Endothelial cell of umbilical vein (primary cell): ENCODE data around the gene ZNF462. TPM values are rescaled to one million over a fixed set of nuclear protein-coding genes. Genes with fewer than 3 reads are reported as not detected.

Source experiments
- BruUV-seq: library from RNA; stranded (reverse); fragments of 400-500 nt; replicated peaks from 2 replicates; lab custom pipeline; 2021; lab: Mats Ljungman, UMichigan
- CTCF ChIA-PET: fragments of 300-600, 350-600 bp; sonication (Branson Sonifier 250); formaldehyde crosslinking; loops from one replicate; lab custom pipeline; 2021; ENCODE audit warnings: antibody characterized with exemption, inconsistent platforms; lab: Charles Lee
- POLR2A ChIA-PET: fragments of 300-600, 350-600 bp; sonication (Branson Sonifier 250); formaldehyde crosslinking; loops from one replicate; lab custom pipeline; 2021; ENCODE audit warnings: antibody characterized with exemption, inconsistent platforms; lab: Charles Lee
- DNase-seq: peaks from one replicate; pipeline ENCODE4 v3.0.0-alpha.2; 2011; ENCODE audit warnings: low read depth, low spot score
- FAIRE-seq: peaks from 2 replicates; lab custom pipeline; 2011; peaks lifted over from hg19 to GRCh38; lab: Jason Lieb, UNC
- H2AFZ ChIP-seq: 2 replicates; pipeline ENCODE4 v1.6.0; 2012; ENCODE audit warnings: low read depth, low read length, control low read depth, inconsistent platforms
- H3K27ac ChIP-seq: 2 replicates; pipeline ENCODE4 v1.5.1; 2011; ENCODE audit warnings: low read depth, mild to moderate bottlenecking, control low read depth, low read length, moderate library complexity; ENCODE audit not compliant: insufficient read depth
- H3K27me3 ChIP-seq, 2 experiments: 2 replicates each; pipeline versions ENCODE4 v1.6.0 to v1.6.1; 2011; ENCODE audit warnings: low read length in 2 of 2, mixed read lengths in 1 of 2; ENCODE audit not compliant: control insufficient read depth in 2 of 2, insufficient read depth in 2 of 2
- H3K36me3 ChIP-seq, 2 experiments: 2 replicates in 1 of 2; 3 replicates in 1 of 2; pipeline ENCODE4 v1.5.1; 2011; ENCODE audit warnings: low read length in 2 of 2, mild to moderate bottlenecking in 1 of 2, moderate library complexity in 1 of 2; ENCODE audit not compliant: control insufficient read depth in 2 of 2, insufficient read depth in 2 of 2; ENCODE audit errors: extremely low read depth in 1 of 2
- H3K4me1 ChIP-seq: 3 replicates; pipeline ENCODE4 v1.5.1; 2011; ENCODE audit warnings: mild to moderate bottlenecking, low read length; ENCODE audit not compliant: control insufficient read depth, insufficient read depth; ENCODE audit errors: extremely low read depth
- H3K4me2 ChIP-seq: 2 replicates; pipeline ENCODE4 v1.6.1; 2011; ENCODE audit warnings: low read length, control low read depth, mixed read lengths; ENCODE audit not compliant: insufficient read depth
- H3K4me3 ChIP-seq, 3 experiments: fragments of 200-600 bp in 1 of 3; sonication (generic), shearing (Covaris generic) in 1 of 3; replicated peaks in 1 of 3; 2 replicates each; pipeline ENCODE4 v1.5.1; 2011 to 2016; ENCODE audit warnings: control low read depth in 3 of 3, low read length in 3 of 3, mild to moderate bottlenecking in 2 of 3, inconsistent platforms in 1 of 3, low read depth in 1 of 3, moderate library complexity in 1 of 3; ENCODE audit not compliant: insufficient read depth in 1 of 3
- H3K79me2 ChIP-seq: 2 replicates; pipeline ENCODE4 v1.6.0; 2012; ENCODE audit warnings: low read length, inconsistent platforms; ENCODE audit not compliant: control insufficient read depth, insufficient read depth
- H3K9ac ChIP-seq: replicated peaks from 2 replicates; pipeline ENCODE3; 2011; ENCODE audit warnings: low read length, control low read depth; ENCODE audit not compliant: insufficient read depth; ENCODE audit errors: extremely low read depth
- H3K9me1 ChIP-seq: replicated peaks from 3 replicates; pipeline ENCODE4 v1.6.0; 2011; ENCODE audit warnings: mild to moderate bottlenecking, low read length; ENCODE audit not compliant: control insufficient read depth, insufficient read depth; ENCODE audit errors: extremely low read depth
- H3K9me3 ChIP-seq: replicated peaks from 2 replicates; pipeline ENCODE4 v1.5.1; 2012; ENCODE audit warnings: low read length, inconsistent platforms; ENCODE audit not compliant: control insufficient read depth, insufficient read depth
- H4K20me1 ChIP-seq: replicated peaks from 2 replicates; pipeline ENCODE3; 2011; ENCODE audit warnings: mild to moderate bottlenecking, low read length; ENCODE audit not compliant: control insufficient read depth, insufficient read depth; ENCODE audit errors: extremely low read depth
- CTCF ChIP-seq, 2 donors: IDR thresholded peaks; 1 replicate in 1 of 2; 2 replicates in 1 of 2; pipeline ENCODE4 v1.5.1; 2011; ENCODE audit warnings: low read length in 2 of 2, mild to moderate bottlenecking in 2 of 2, moderate library complexity in 2 of 2, control low read depth in 1 of 2, inconsistent platforms in 1 of 2, low read depth in 1 of 2; ENCODE audit not compliant: insufficient read depth in 1 of 2; ENCODE audit errors: extremely low read depth in 1 of 2
- EZH2 ChIP-seq: IDR thresholded peaks from 2 replicates; pipeline ENCODE4 v1.6.1; 2012; ENCODE audit warnings: borderline replicate concordance, low read depth, mild to moderate bottlenecking, moderate library complexity, low read length, inconsistent platforms; ENCODE audit not compliant: severe bottlenecking
- FOS ChIP-seq: IDR thresholded peaks from 2 replicates; pipeline ENCODE4 v1.6.1; 2011; ENCODE audit warnings: mild to moderate bottlenecking, low read length, moderate library complexity, borderline replicate concordance; ENCODE audit not compliant: insufficient read depth
- GATA2 ChIP-seq: IDR thresholded peaks from 2 replicates; pipeline ENCODE4 v1.7.0; 2011; ENCODE audit warnings: low read depth, mild to moderate bottlenecking, moderate library complexity, mixed read lengths, low read length; ENCODE audit not compliant: insufficient read length, insufficient read depth
- MAX ChIP-seq: IDR thresholded peaks from 2 replicates; pipeline ENCODE4 v1.6.1; 2011; ENCODE audit not compliant: insufficient read depth, insufficient read length
- POLR2A ChIP-seq: IDR thresholded peaks from 2 replicates; pipeline ENCODE4 v1.6.1; 2012; ENCODE audit warnings: low read depth, mild to moderate bottlenecking, control low read depth, low read length
- POLR2AphosphoS5 ChIP-seq: IDR thresholded peaks from 2 replicates; pipeline ENCODE4 v1.6.1; 2012; ENCODE audit warnings: low read depth, mild to moderate bottlenecking, control low read depth, low read length, moderate library complexity; ENCODE audit not compliant: insufficient read depth
- dilution Hi-C: fragments of 300-500 bp; cut with MboI; formaldehyde crosslinking; loops from one replicate; pipeline ENCODE4 v1.15.0; 2019; ENCODE audit warnings: low sequenced_read_pairs; ENCODE audit not compliant: extremely low pct_ligation_motif_present
- intact Hi-C: fragments of 100-400 bp; cut with micrococcal nuclease; formaldehyde crosslinking; loops from one replicate; pipeline ENCODE4 v1.10.0; 2022
- polyA plus RNA-seq, 4 experiments: library from polyadenylated mRNA; depleted of rRNA in 3 of 4; stranded (reverse) in 3 of 4; unstranded in 1 of 4; fragments of >200 nt; gene quantifications; 2 replicates each; pipeline versions ENCODE4 v1.2.1 to v1.2.3, GENCODE V29; 2011 to 2012; ENCODE audit warnings: missing spikeins in 1 of 4
- total RNA-seq: library from RNA; stranded (reverse); gene quantifications from 2 replicates; pipeline ENCODE4 v1.2.3, GENCODE V29; 2021

ZNF462 gene
- total and polyA plus RNA-seq, 2 donors (not counting 3 experiments of a cell fraction or from before 2014, with no cell fraction given): 6.2 to 24.7 TPM

GRCh38 chr9:107000218-107000617 is 137.3 kb downstream of the ZNF462 start:
- FAIRE-seq: no peak
- intact Hi-C loops: loop anchor here (5.0 kb wide), 1 partner anchor 138 kb away; the partner anchor contains the start of gene ZNF462

More at GRCh38 chr9:107000218-107000617, 137.3 kb downstream of the ZNF462 start:
- no peak overlapping the region for H3K9ac ChIP-seq
- DNase-seq: no peak
- H3K4me3 ChIP-seq: no peak overlapping the region
- no TSS peak for BruUV-seq
- no peak for TF ChIP-seq GATA2
- TF ChIP-seq MAX: no peak
- TF ChIP-seq POLR2AphosphoS5: no peak
- no peak for TF ChIP-seq FOS
- TF ChIP-seq EZH2: no peak
- TF ChIP-seq CTCF (IDR thresholded peaks at IDR 0.05; ENCODE audit: extremely low read depth in 1 of 2, insufficient read depth in 1 of 2, low read depth in 1 of 2, low read length in 2 of 2): no peak
- no peak for TF ChIP-seq POLR2A
- no peaks in the 10 kb centered on the region for H3K27me3 ChIP-seq
- no peaks in the 10 kb centered on the region for H3K79me2 ChIP-seq
- H2AFZ ChIP-seq: no peak overlapping the region
- ChIA-PET CTCF (no interaction called here), POLR2A (no interaction called here)
- no peaks in the 10 kb centered on the region for H4K20me1 ChIP-seq
- peaks cover 0 to 1% of the 10 kb centered on the region in 2 experiments for H3K36me3 ChIP-seq
- dilution Hi-C loops: no loop called here
- H3K9me1 ChIP-seq: no peaks in the 10 kb centered on the region
- H3K4me2 ChIP-seq: no peak overlapping the region
- H3K9me3 ChIP-seq: no peaks in the 10 kb centered on the region
- no peaks in the 10 kb centered on the region for H3K4me1 ChIP-seq
- H3K27ac ChIP-seq: no peak overlapping the region
